NCI-H2107 treated with DMSO at 0.1 percent for 48 hours (cell line): ENCODE data around the gene GBA2.

Experiments used
- DNase-seq: peaks from one replicate; lab custom pipeline; 2025; ENCODE audit not compliant: unreplicated experiment; lab: John Stamatoyannopoulos, UW

GBA2 gene

DNA sequence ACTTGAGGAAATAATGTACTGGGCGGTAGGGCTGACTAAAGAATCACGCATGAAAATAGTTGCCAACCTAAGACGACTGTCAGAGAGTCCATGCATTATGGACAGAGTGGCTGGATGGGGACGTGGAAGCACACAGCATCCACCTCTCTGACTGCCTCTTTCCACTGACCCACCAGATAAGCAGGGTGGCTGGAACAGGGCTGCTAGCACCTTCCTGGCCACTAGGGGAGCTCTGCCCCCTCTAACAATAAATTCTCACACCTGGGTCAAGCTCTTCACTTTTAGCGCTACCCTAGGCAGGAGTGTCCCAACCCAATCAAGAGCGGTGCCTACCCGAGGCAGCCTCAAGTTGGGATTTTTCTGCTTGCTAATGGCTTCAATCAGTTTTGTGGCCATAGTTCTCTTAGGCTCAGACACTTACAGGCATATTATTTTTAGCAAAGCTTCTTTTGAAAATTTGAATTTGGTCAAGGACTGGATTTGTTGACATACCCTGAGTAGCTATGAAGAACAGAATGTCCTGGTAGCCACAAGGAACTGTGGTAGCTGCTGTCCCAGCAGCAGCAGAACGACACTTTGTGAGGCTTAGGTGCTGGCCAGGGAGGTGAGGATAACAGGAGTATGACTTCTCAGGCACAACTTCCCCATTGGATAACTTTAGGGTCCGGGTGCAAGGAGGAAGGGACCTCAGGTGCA, 52.4 kb downstream of the GBA2 start:
- DNase-seq, result peak; percentile 7

DNA sequence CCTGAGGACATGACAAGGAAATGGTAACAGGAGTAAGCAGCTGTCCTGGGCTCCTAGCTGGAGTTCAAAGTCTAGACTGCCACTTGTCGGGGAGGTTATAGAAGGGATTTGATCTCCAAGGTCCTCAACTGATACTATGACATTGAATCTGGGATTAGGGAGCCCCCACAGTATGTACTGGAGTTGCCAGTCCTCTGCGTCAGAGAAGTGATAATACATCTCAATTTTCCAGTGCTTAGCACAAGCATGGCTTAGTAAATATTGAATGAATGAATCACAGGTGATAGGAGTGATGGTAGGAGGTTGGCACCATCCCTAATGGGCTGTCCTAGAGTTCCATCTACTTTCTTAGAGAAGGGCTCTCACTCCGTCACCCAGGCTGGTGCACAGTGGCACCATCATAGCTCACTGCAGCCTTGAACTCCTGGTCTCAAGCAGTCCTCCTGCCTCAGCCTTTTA, 53.1 kb downstream of the GBA2 start:
- no peak for DNase-seq

DNA sequence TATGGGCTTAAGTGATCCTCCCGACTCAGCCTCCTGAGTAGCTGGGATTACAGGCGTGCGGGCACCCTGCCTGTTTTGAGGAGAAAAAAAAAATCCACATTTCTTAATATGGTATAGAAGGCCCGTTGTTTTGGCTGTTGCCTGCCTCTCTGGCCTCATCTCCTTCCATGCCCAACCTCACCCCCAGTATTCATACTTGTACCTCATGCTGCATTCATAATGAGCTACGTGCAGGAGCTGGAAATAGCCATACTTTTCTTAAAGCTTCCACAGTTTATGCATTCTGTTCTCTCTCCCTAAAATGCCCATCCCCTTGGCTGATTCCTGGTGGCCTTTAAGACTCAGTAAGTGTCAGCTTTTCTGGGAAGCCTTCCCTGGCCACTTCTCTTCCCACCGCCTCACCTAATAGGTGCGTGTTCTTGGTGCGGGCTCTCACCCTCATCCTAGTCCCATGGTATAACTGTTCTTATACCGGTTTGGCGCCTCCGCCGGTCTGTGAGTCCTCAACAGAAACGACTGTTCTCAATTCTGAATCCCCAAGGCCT, 57.2 kb downstream of the GBA2 start:
- no peak for DNase-seq

DNA sequence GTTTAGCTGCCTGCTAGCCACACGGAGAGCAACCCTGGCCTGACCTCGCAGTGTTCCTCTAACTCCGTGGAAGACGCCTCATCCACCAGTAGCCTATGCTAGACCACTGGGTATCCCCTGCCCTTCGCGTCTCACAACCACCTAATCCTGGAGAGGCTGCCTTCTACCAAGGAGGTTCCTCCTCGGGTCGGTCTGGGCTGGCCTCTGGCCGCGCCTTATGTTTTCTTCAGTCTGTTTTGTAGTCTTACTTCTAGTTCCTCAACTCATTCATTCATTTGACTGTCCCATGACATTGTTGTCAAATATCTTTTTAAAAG, 57.7 kb downstream of the GBA2 start:
- no peak for DNase-seq

DNA sequence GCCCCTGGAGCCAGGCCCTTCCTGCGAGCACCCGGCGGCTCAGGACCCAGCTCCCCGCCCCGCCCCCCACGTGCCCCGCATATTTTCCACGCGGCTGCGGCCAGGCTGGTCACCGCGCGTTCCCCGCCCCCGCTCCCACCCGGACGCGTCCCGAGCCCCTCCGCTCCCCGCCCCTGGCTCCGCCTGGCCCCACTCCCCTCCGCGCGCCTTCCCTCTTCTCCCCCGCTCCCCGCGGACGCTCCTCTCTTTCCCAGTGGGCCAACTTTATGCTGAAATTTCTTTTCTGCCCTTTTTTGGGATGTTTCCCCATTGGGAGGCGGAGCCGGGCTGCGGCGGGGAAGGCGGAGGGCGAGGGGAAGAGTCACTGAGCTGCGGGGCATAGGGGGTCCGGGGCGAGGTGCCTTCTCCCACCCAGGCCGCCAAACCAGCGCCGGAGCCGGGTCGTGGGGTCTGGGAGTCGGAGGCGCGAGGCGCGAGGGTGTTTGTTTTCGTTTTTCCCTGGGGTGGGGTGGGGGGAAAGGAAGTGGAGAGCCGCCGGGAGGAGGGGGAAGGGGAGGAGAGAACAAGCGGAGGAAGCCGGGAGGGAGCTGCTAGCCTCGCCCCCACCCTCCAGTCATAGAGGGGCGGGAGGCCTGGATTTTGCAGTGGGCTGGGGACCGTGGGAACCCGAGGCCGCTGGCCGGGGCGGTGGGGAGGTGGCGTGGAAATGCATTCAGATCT, 58.3 kb downstream of the GBA2 start:
- peak; percentile 8 for DNase-seq

DNA sequence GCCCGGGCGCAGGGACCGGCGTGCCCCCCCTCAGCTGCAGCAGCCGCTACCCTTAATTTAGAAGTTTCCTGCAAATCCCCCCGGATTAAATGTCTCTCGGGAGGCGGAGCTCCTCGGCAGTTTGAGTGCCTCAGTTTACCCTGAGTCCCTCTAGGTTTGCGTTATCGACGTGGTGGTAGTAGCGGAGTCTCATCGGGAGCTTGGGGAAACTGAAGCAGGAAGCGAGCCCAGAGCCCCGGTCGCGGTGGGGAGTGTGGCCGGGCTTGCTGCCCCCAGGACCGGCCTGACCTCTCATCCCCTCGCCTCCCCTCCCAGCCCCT, 58.8 kb downstream of the GBA2 start:
- no peak for DNase-seq

DNA sequence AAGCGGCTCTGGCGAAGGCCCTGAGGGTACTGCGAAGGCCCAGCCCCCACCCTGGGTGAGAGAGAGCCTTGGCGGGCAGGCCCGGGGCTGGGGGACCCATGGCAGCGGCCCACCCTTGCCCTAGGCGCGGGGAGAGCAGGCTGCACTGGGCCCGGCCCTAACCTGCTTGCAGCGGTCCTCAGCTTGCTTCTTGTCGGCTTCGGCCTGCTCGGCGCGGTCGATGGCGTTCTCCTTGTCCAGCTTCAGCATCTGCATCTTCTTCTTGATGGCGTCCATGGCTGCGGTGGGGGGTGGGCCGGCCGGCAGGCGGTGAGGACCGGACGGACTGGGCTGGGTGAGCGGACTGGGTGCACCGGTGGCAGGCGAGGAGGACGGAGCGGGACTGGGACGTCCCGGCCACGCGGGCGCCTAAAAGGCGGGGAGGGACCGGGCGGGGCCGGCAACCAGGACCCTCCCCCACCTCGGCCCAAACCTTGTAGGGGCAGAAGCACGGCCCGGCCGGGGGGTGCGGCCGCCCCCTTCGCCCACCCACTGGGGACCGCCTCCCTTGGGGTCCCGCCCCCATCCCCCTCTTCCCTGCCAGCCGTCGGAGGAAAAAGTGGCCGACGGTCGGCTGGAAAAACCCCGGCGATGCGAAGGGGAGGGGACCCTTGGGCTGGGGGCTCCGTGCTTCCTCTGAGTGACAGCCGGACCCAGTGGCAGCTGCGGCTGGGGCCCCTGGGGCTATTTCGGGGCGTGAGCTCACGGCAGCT, 59.3 kb downstream of the GBA2 start, which contains the start of gene TPM2:
Gene TPM2 (minus strand): TSS at position 384 of the 752 bp plus-strand sequence. CDS start 108 bp downstream, at position 276.
- DNase-seq, result no peak

DNA sequence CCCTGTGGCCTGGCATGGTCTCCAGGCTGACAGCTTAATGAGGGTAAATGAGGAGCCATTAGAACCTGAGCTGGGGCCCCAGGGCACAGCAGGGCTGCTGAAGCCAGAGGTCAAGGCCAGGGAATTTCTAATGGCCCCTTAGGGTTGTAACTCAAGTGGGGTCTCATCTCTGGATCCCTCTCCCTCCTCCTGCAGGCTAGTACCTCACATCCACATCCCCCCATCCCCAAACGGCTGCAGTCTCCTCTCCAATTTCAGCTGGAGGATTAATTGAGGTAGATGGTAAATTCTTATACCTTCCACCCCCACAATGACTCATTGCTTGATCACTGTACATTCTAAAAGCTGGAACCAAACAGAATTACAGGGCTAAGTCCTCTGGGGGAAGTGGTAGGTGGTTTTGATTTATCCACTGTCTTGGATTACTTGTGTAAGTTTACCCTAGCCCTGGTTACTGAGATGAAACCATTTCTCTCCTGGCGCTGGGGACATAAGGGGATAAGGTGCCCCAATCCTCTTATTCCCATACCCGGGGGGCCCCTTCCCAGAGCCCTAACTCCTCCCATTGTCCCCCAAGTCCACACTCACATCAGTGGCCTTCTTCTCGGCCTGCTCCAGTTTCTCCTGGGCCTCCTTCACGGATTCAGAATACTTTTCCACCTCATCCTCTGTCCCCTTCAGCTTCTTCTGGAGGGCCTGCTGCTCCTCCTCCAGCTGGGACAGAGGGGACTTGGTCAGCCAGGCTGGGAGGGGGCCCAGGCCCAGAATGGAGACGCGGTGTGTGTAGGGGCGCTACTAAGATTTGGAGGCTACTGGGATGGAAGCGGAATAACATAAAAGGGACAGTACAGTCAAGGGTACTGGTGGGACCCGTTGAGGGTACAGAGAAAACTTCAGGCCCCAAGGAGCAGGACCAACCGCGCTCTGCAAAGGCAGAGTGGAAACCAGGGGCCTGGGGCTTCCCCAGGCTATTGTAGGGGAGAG, 60.2 kb downstream of the GBA2 start:
- no peak for DNase-seq

DNA sequence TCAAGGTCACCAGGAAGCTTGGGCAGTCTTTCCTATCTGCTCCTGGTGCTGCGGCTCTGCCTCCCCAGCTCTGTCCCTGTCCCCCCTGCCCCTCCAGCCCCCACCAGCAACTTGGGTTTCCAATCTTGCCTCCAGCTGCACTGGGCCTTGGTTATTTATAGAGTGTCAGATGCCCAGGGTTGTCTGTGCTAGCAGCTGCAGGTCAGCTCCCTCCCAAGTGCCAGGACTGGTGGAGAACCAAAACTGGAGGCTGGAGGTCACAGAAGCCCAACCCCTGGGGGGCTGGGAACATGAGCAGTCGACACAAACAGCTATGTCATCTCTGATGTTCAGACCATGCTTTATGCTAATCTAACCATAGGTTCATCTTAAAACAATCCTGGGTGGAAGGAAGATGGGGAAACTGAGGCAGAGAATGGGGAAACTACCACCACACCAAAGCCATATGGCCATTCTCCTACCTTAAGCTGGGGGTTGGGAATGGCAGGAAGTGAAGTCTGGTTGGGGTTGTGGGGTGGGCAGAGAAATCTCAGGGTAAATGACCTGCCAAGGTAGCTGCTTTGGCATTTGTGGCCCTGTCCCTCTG, 61.0 kb downstream of the GBA2 start:
- DNase-seq, result no peak

DNA sequence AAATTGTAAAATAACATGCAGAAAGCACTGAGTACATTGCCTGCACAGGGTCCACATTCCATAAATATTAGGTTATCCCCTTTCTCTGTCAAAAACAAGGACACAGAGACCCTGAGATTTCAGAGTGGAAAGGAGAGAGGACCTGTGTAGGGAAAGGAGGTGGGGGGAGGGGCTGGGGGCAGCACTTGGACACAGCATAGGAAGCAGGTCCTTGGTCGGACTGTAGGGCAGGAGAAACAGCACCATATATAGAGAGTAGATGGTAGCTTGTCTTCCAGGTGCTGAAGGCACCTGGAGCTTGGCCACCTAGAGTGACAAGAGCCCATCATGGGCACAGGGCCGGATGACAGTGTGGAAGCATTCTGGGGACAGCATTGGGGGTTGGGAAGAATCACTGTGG, 61.7 kb downstream of the GBA2 start:
- no peak for DNase-seq
